HG03139 (cell line): ENCODE data around the gene MGAT3.

ENCODE experiments used
- ATAC-seq: cut with Tn5 transposase; IDR thresholded peaks from one replicate; pipeline ENCODE4 v1.9.1; 2021; ENCODE audit not compliant: unreplicated experiment

MGAT3 gene

DNA sequence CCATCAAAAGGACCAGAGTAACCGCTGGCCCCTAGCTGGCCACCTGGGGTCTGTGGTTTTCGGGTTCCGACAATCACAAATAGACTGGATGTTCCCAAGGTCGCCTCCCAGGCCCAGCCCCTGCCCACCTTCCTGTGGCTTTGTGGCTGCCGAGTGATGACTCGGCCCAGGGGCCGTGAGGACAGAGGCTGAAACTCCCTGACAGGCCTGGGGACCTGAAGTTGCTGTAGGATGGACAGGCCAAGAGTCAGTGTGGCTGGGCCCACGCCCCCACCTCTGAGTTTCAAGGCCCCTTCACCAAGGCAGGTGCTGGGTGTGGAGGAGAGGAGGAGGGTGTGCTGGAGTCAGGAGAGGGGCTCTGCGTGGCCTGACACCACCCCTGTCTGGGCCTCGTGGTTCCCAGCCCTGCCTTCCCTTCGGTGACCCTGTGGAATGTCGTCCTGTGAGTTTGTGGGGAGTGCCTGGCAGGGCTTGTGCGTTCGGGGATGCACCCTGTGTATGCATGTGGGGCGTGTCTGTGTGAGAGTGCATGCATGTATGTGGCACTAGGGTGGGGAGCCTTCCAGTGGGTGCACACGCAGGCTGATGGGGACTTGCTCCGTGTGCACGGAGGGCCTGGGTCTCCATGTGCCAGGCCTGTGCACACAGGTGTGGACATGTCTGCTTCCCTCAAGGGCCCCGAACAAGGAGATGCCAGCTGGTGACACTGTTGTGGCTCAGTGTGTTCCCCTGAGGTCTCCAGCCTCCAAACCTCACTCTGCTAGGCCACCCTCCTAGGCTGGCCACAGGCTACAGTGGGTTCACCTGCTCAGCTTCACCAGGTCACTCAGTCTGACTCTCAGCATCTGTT lies 8.4 kb upstream of the MGAT3 start:
- ATAC-seq: no peak

DNA sequence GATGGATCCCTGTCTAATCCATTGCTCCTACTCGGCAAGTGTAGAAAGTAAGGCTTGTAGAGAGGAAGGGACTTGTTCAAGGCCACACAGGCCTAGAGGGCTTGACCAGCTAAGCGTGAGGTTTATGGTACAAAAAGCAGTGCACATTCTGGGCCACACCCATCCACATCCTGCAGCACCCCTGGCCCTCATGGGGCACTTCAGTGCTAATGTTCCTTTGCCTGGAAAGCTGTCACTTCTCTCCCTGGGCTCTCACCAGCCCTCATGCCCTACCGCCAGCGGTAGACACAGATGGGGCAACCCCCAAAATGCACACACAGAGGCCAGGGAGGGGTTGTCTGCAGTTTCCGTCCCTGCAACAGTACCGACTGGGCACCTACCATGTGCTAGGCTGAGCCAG lies 7.1 kb upstream of the MGAT3 start:
- ATAC-seq: no peak

GRCh38 chr22:39450258-39450955 lies 6.4 kb upstream of the MGAT3 start:
- ATAC-seq: no peak

- ATAC-seq: no peak
Measured at GRCh38 chr22:39452740-39453040, 4.1 kb upstream of the MGAT3 start.

DNA sequence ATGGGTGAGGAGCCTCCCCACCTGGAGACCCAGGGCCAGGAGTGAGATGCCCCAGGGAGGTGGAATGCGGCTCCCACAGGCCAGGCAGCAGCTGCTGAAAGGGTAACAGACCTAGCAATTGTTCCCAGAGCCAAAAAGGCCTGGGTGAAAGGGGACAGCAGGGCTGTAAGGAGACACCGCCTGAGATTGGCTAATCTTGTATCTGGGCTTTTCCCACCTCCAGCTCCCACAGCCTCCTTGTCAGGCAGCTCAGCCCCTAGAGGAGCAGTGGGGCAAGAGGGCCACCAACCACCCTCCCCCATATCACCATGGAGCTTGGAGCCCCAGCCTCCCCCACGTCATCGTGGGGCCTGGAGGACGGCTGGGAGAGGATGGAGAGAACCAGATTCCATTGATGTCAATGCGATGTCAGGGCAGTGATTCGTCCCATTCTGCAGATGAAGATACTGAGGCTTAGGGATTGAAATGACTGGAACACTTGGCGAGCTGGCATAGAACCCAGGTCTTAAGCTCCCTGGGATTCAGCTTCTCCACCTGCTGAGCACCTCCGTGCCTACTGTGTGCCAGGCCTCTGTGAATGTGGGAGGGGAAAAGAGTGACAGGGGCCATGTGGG lies 2.9 kb upstream of the MGAT3 start:
- no peak for ATAC-seq

- ATAC-seq: no peak
Measured at GRCh38 chr22:39454385-39454871, 2.4 kb upstream of the MGAT3 start.

- no peak for ATAC-seq
Measured at GRCh38 chr22:39457198-39457555, 365 bp downstream of the MGAT3 start.

- ATAC-seq: no peak
Measured at GRCh38 chr22:39457556-39458443, 988 bp downstream of the MGAT3 start.

GRCh38 chr22:39458444-39459083 lies 1.8 kb downstream of the MGAT3 start:
- no peak for ATAC-seq

- ATAC-seq: no peak
Measured at GRCh38 chr22:39459681-39460080, 2.9 kb downstream of the MGAT3 start.

DNA sequence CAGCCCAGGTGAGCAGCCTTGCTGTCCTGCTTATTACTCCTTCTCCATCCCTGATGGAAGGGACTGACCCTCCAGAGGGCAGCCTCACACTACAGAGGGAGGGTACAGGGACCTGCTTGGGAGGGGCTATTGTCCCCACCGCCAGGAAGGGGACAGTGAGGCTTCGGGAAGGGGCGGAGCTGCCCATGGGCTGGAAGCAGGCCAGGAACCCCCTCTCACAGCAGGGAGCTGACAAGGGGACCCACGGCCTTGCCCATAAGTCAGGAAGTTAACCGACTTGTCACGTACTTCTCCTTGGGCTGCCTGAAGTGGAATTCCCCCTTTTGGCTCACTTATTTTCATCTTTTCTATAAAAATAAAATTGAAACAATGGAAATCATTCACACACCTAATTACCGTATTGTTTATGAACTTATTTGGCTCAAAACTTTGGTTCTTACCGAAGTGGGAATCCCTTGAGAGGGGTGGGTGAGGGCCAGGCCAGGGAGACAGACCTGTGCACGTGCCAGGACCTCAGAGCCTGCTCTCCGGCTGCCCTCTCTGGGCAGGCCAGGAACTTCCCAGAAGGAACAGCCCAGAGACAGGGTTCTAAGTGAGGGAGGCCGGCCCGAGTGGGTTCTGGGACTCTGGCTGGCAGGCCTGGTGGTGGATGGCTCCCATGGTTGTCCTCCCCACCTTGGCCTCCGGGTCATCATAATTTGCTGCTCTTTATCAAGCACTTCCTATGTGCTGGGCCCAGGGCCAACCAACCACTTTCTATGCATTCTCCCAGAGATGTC lies 5.8 kb downstream of the MGAT3 start:
- ATAC-seq: no peak

DNA sequence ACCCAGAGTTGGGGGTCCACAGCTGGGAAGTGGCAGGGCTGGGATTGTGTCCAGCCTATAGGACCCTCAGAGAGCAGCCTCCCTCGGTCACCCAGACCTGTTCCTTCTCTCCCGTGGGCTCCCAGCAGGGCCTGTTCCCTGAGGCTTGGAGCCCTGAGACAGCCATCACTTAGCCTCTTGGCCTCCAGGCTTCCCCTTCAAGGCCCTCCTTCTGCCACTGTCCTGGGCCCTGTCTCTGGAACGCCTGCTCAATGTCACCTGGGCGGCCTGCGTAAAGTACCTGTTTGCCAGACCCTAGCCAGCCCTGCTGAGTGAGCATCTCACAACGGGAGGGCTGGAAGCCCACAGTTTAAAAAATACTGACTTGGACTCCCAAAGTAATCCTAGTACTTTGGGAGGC lies 6.5 kb downstream of the MGAT3 start:
- no peak for ATAC-seq

DNA sequence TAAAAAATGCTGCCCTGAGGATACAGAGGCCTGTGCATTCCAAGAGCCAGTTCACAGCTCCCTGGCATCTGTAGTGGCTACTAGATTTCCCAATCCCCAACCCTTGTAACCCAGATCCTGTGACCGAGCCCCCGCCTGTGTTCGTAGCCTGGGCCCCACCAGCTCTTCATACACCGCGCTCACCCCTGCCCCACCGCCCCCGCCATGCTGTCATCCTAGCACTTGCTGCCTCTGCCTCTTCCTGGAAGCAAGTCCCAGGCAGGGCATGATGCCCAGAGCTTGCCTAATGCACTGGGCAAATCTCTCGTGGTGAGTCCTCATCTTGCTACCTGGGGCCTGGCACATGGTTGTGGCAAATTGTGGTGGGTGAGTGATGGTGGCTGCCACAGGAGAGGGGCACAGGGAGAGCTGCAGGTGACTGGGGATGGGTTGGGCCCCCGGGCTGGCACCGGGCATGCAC lies 7.1 kb downstream of the MGAT3 start:
- no peak for ATAC-seq

- ATAC-seq: no peak
Measured at GRCh38 chr22:39466228-39467006, 9.6 kb downstream of the MGAT3 start.

DNA sequence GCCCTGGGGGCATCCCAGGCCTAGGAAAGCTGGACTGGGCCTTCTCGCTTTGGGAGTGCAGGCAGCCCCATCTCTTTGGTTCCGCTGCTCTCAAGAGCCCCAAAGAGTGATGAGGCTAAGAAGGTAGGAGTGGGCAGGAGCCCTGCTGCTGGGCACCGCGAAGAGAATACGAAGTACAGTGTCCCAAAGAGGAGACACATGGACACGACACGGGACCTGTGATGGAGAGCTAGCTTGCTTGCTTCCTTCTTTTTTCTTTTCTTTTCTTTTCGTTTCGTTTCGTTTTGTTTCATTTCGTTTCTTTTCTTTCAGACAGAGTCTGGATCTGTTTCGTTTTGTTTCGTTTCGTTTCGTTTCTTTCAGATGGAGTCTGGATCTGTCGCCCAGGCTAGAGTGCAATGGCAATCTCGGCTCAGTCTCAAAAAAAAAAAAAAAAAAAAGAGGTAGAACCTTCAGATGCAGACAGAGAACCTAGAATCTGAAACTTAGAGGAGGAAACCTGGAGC lies 10.6 kb downstream of the MGAT3 start:
- no peak for ATAC-seq

GRCh38 chr22:39468487-39469325 lies 11.9 kb downstream of the MGAT3 start:
- ATAC-seq: no peak

- ATAC-seq: no peak
Measured at GRCh38 chr22:39469326-39469680, 12.5 kb downstream of the MGAT3 start.
